Spleen (tissue), 11 donors: Measurements from ENCODE around the gene AKT1S1. TPM values are rescaled to one million over a fixed set of nuclear protein-coding genes. Genes with fewer than 3 reads are reported as not detected.

Experiments
- DNase-seq: peaks from one replicate; pipeline ENCODE4 v3.0.0-alpha.2; 2020
- H3K27ac ChIP-seq, 8 donors: fragments of 200-600 bp; sonication (generic) in 7 of 8; 1 replicate in 4 of 8; 2 replicates in 4 of 8; pipeline versions ENCODE4 v1.5.0 to v1.8.0; 2016 to 2021; ENCODE audit warnings: inconsistent platforms in 4 of 8, mild to moderate bottlenecking in 4 of 8, moderate library complexity in 1 of 8
- H3K27me3 ChIP-seq, 7 donors: fragments of 200-600 bp; sonication (generic) in 6 of 7; replicated peaks in 1 of 7; 1 replicate in 4 of 7; 2 replicates in 3 of 7; pipeline versions ENCODE4 v1.5.0 to v1.8.0; 2016 to 2021; ENCODE audit warnings: inconsistent platforms in 3 of 7, mild to moderate bottlenecking in 1 of 7
- H3K36me3 ChIP-seq, 6 donors: fragments of 200-600 bp; sonication (generic) in 5 of 6; 1 replicate in 4 of 6; 2 replicates in 2 of 6; pipeline versions ENCODE4 v1.5.0 to v1.8.0; 2016 to 2021; ENCODE audit warnings: inconsistent platforms in 2 of 6
- H3K4me1 ChIP-seq, 6 donors: fragments of 200-600 bp; sonication (generic) in 5 of 6; 1 replicate in 3 of 6; 2 replicates in 3 of 6; pipeline versions ENCODE4 v1.5.0 to v1.8.0; 2016 to 2021; ENCODE audit warnings: inconsistent platforms in 3 of 6
- H3K4me3 ChIP-seq, 8 donors: fragments of 200-600 bp; sonication (generic) in 7 of 8; 1 replicate in 4 of 8; 2 replicates in 4 of 8; pipeline versions ENCODE4 v1.5.0 to v1.8.0; 2016 to 2021; ENCODE audit warnings: inconsistent platforms in 4 of 8, mild to moderate bottlenecking in 4 of 8, moderate library complexity in 2 of 8
- H3K9me3 ChIP-seq, 8 donors: fragments of 200-600 bp; sonication (generic) in 7 of 8; 1 replicate in 4 of 8; 2 replicates in 4 of 8; pipeline versions ENCODE4 v1.5.0 to v1.8.0; 2016 to 2021; ENCODE audit warnings: inconsistent platforms in 4 of 8
- POLR2A ChIP-seq, 3 donors: fragments of 450-650 bp; IDR thresholded peaks; one replicate each; pipeline ENCODE4 v1.5.1; 2017; ENCODE audit warnings: antibody characterized with exemption in 3 of 3, mild to moderate bottlenecking in 1 of 3
- POLR2AphosphoS5 ChIP-seq, 3 donors: sonication (generic); formaldehyde crosslinking; IDR thresholded peaks; one replicate each; pipeline ENCODE4 v1.5.1; 2017; ENCODE audit warnings: antibody characterized with exemption in 3 of 3
- WGBS, 5 donors: extraction: QIAGEN DNeasy Blood & Tissue Kit in 3 of 5; methylation state at CpG; one replicate each; pipeline versions ENCODE4 v1.1.5 to v1.1.7; 2013 to 2018; 5-methylcytosine and 5-hydroxymethylcytosine counted together
- intact Hi-C: fragments of 100-400 bp; cut with DNase I; formaldehyde crosslinking; loops from one replicate; pipeline ENCODE4 v1.15.0; 2023; ENCODE audit warnings: low total_unique reads
- polyA plus RNA-seq, 3 donors: library from polyadenylated mRNA; stranded (reverse); fragments of 200-250 nt; gene quantifications; one replicate each; pipeline ENCODE4 v1.2.1, GENCODE V29; 2013
- total RNA-seq, 7 donors: library from RNA; depleted of rRNA in 3 of 7; stranded (reverse); fragments of >200 nt in 3 of 7; fragmentation: NEBNext Ultra II Directional in 4 of 7; extraction: Animal tissue kit (Norgen Biotek cat#: 25700) in 4 of 7; gene quantifications; one replicate each; pipeline versions ENCODE4 v1.1.0 to v1.2.1, GENCODE V29; 2016 to 2021
- TF ChIP-seq, protein P1 (sequence below), 11 experiments: fragments of 200-600 bp in 7 of 11; fragments of 450-650 bp in 4 of 11; sonication (generic) in 4 of 11; IDR thresholded peaks in 8 of 11; conservative IDR thresholded peaks in 3 of 11; 1 replicate in 7 of 11; 2 replicates in 4 of 11; pipeline versions ENCODE4 v1.4.0 to v1.8.0; 2016 to 2021; ENCODE audit warnings: antibody characterized with exemption in 11 of 11, inconsistent platforms in 4 of 11, mild to moderate bottlenecking in 1 of 11
- donor health status: healthy with polysubstance abuse.
- donor health status: DM: no; HTN: no; CAD: no; lungs with moderate emphysema.
- donor health status: DM: no; HTN: no; CAD: no.
- donor health status: Bipolar disorder and iron deficiency.
- donor health status: healthy.
- donor health status: DM: no; HTN: no; CAD: no.
- donor health status: DM: yes; HTN: yes; CAD: no.

AKT1S1 gene
- total and polyA plus RNA-seq, 10 donors: 8.7 to 27.8 (median 17.0) TPM

GRCh38 chr19:49840736-49841249 is 36.4 kb downstream of the AKT1S1 start:
- H3K4me3 ChIP-seq: no peak overlapping the region
- DNase-seq: no peak
- H3K36me3 ChIP-seq: peaks cover 0 to 55% (median 41%) of the 10 kb centered on the region in 6 donors
- H3K9me3 ChIP-seq: no peaks in the 10 kb centered on the region
- no peak overlapping the region for H3K27ac ChIP-seq
- H3K27me3 ChIP-seq: no peaks in the 10 kb centered on the region
- 83 to 89% (median 88%) methylated on average over 17 of the region's 17 CpGs for WGBS, 5 donors
- peaks cover 0 to 31% (median 14%) of the 10 kb centered on the region in 6 donors for H3K4me1 ChIP-seq
- TF ChIP-seq, protein P1, sequence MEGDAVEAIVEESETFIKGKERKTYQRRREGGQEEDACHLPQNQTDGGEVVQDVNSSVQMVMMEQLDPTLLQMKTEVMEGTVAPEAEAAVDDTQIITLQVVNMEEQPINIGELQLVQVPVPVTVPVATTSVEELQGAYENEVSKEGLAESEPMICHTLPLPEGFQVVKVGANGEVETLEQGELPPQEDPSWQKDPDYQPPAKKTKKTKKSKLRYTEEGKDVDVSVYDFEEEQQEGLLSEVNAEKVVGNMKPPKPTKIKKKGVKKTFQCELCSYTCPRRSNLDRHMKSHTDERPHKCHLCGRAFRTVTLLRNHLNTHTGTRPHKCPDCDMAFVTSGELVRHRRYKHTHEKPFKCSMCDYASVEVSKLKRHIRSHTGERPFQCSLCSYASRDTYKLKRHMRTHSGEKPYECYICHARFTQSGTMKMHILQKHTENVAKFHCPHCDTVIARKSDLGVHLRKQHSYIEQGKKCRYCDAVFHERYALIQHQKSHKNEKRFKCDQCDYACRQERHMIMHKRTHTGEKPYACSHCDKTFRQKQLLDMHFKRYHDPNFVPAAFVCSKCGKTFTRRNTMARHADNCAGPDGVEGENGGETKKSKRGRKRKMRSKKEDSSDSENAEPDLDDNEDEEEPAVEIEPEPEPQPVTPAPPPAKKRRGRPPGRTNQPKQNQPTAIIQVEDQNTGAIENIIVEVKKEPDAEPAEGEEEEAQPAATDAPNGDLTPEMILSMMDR (IDR thresholded peaks at IDR 0.05 in 8 of 11, conservative IDR thresholded peaks at IDR 0.05 in 3 of 11): no peak
- TF ChIP-seq POLR2AphosphoS5 (IDR thresholded peaks at IDR 0.05): no peak
- TF ChIP-seq POLR2A (IDR thresholded peaks at IDR 0.05): no peak
- intact Hi-C loops: no loop called here

- Histone ChIP-seq H3K27ac (no peak overlapping the region), H3K36me3 (peaks cover 0 to 60% (median 45%) of the 10 kb centered on the region in 6 donors), H3K27me3 (no peaks in the 10 kb centered on the region), H3K9me3 (no peaks in the 10 kb centered on the region), H3K4me1 (peaks cover 0 to 26% (median 14%) of the 10 kb centered on the region in 6 donors), H3K4me3 (no peak overlapping the region)
- 90 to 95% (median 92%) methylated on average over 11 of the region's 11 CpGs for WGBS, 5 donors
- TF ChIP-seq POLR2A (IDR thresholded peaks at IDR 0.05) (no peak), POLR2AphosphoS5 (IDR thresholded peaks at IDR 0.05) (no peak)
- TF ChIP-seq, protein P1 (IDR thresholded peaks at IDR 0.05 in 8 of 11, conservative IDR thresholded peaks at IDR 0.05 in 3 of 11): no peak
- intact Hi-C loops: no loop called here
- no peak for DNase-seq
These were observed 36.8 kb downstream of the AKT1S1 start for GRCh38 chr19:49840321-49840720.

DNA sequence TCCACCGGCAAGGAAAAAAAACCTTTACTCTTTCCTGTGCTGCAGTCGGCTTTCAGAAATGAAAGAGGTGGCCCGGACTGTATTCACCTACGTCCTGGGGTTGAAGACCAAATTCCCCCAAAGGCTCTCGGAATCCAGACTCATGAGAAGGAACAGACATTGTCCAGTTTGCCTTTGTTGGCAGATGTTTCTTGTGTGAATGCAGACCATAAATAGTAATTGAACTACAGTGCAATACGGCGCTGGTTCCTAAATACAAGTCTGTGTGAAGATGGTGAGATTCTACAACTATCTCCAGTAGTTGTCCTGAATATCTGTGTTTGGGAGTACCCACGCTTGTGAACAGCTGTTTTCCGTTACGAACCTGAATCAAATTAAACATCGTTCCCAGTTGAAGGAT is 37.4 kb downstream of the AKT1S1 start:
- no peak for DNase-seq
- H3K36me3 ChIP-seq: peaks cover 0 to 66% (median 51%) of the 10 kb centered on the region in 6 donors
- TF ChIP-seq POLR2AphosphoS5 (IDR thresholded peaks at IDR 0.05) (no peak), POLR2A (IDR thresholded peaks at IDR 0.05) (no peak)
- TF ChIP-seq, protein P1 (IDR thresholded peaks at IDR 0.05 in 8 of 11, conservative IDR thresholded peaks at IDR 0.05 in 3 of 11): no peak

GRCh38 chr19:49838885-49839588 is 38.1 kb downstream of the AKT1S1 start:
- peaks cover 0 to 13% (median 2%) of the 10 kb centered on the region in 6 donors for H3K4me1 ChIP-seq
- DNase-seq: no peak
- TF ChIP-seq, protein P1 (IDR thresholded peaks at IDR 0.05 in 8 of 11, conservative IDR thresholded peaks at IDR 0.05 in 3 of 11): no peak
- TF ChIP-seq POLR2A (IDR thresholded peaks at IDR 0.05): no peak
- no peak for TF ChIP-seq POLR2AphosphoS5 (IDR thresholded peaks at IDR 0.05)
- no peak overlapping the region for H3K27ac ChIP-seq
- no peaks in the 10 kb centered on the region for H3K27me3 ChIP-seq
- WGBS, 5 donors: 93 to 97% (median 94%) methylated on average over 18 of the region's 18 CpGs
- H3K36me3 ChIP-seq: peaks cover 0 to 72% (median 58%) of the 10 kb centered on the region in 6 donors
- no peaks in the 10 kb centered on the region for H3K9me3 ChIP-seq
- intact Hi-C loops: no loop called here
- no peak overlapping the region for H3K4me3 ChIP-seq

More for the DNA sequence above, 37.4 kb downstream of the AKT1S1 start:
- intact Hi-C loops: no loop called here
- Histone ChIP-seq H3K4me1 (peaks cover 0 to 20% (median 9%) of the 10 kb centered on the region in 6 donors), H3K9me3 (no peaks in the 10 kb centered on the region), H3K4me3 (no peak overlapping the region), H3K27ac (no peak overlapping the region), H3K27me3 (no peaks in the 10 kb centered on the region)
- WGBS, 5 donors: 94 to 98% (median 96%) methylated on average over 11 of the region's 11 CpGs
